ENCODE data around the gene ADCY10. TPM values are rescaled to one million over a fixed set of nuclear protein-coding genes. Genes with fewer than 3 reads are reported as not detected.

ADCY10 gene
- total and polyA plus RNA-seq, 7 donors, result 0.14 to 0.92 (median 0.28) TPM; not detected in 2

DNA sequence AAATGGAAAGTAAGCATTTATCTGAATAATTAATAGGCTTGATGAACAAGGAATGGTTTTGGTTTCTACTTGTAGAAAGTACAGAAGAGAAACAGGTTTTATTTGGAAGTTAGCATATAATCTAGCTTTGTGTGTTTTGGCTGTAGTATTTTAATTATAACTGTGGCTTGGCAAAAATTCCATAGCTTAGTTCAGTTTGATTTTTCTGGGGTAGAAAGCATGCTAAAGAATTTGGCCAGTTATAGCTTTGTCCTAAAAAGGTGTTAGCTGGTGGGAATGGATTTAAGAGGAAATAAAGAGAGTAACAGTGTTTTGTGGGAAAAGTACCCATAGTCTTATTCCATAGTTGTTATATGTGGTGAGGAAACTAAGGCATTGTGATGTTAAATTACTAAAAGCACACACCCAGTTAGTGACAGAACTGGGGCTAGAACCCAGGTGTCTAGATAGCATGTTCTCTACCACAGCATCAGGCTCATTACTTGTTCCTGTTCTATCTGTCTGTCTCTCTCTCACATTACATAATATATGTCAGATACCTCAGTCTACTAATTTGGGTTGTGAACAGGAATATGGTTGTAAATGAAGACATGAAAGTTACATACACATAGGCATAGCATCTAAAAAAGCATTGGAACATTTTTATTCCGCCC, 137.2 kb downstream of the ADCY10 start:
- H3K4me1 ChIP-seq, result peaks cover 0 to 3% (median 0%) of the 10 kb centered on the region in 4 donors
- WGBS, 2 donors, result 74 to 99% methylated on average over 1 of the region's 1 CpG
- no peak for DNase-seq
- intact Hi-C loops (cut with DNase I), result no loop called here
- H3K36me3 ChIP-seq, result peaks cover 0 to 55% (median 2%) of the 10 kb centered on the region in 4 donors
- H3K4me3 ChIP-seq, result no peak overlapping the region
- no peaks in the 10 kb centered on the region for H3K27me3 ChIP-seq
- no peaks in the 10 kb centered on the region for H3K9me3 ChIP-seq
- TF ChIP-seq POLR2A (IDR thresholded peaks at IDR 0.05) (no peak), CTCF (IDR thresholded peaks at IDR 0.05) (no peak), POLR2AphosphoS5 (IDR thresholded peaks at IDR 0.05) (no peak), EP300 (IDR thresholded peaks at IDR 0.05) (no peak)
- H3K27ac ChIP-seq, result no peak overlapping the region

DNA sequence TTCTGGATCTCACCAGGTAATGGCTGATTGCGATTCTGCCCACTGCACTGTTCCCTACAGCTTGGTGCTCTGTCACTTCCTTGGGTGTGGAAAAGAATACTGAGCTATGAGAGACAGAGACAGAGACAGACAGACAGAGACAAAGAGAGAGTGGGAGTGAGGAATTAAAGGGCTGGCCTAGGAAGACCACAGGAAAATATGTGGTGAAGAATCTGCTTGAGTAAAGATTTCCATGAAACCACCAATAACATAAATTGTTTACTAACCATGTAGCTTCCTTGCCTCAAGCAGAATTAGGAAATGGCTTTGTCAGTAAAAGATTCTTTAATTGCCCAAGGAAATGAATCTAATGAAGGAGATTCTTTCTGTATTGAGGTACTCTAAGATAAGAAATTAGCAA, 137.8 kb downstream of the ADCY10 start:
- H3K27ac ChIP-seq, result no peak overlapping the region
- H3K36me3 ChIP-seq, result peaks cover 0 to 57% (median 2%) of the 10 kb centered on the region in 4 donors
- H3K4me3 ChIP-seq, result no peak overlapping the region
- no peaks in the 10 kb centered on the region for H3K27me3 ChIP-seq
- H3K9me3 ChIP-seq, result no peaks in the 10 kb centered on the region
- peaks cover 0 to 3% (median 0%) of the 10 kb centered on the region in 4 donors for H3K4me1 ChIP-seq
- no peak for DNase-seq
- intact Hi-C loops (cut with DNase I), result no loop called here
- TF ChIP-seq CTCF (IDR thresholded peaks at IDR 0.05) (no peak), POLR2A (IDR thresholded peaks at IDR 0.05) (no peak), POLR2AphosphoS5 (IDR thresholded peaks at IDR 0.05) (no peak), EP300 (IDR thresholded peaks at IDR 0.05) (no peak)
- WGBS, 2 donors, result 94 to 95% methylated on average over 1 of the region's 1 CpG

GRCh38 chr1:167775178-167775577, 138.8 kb downstream of the ADCY10 start:
- peaks cover 0 to 3% (median 0%) of the 10 kb centered on the region in 4 donors for H3K4me1 ChIP-seq
- peaks cover 0 to 57% (median 2%) of the 10 kb centered on the region in 4 donors for H3K36me3 ChIP-seq
- intact Hi-C loops (cut with DNase I), result no loop called here
- H3K9me3 ChIP-seq, result no peaks in the 10 kb centered on the region
- DNase-seq, result no peak
- no peak for TF ChIP-seq EP300 (IDR thresholded peaks at IDR 0.05)
- no peak for TF ChIP-seq CTCF (IDR thresholded peaks at IDR 0.05)
- no peak for TF ChIP-seq POLR2AphosphoS5 (IDR thresholded peaks at IDR 0.05)
- TF ChIP-seq POLR2A (IDR thresholded peaks at IDR 0.05), result no peak
- no peak overlapping the region for H3K27ac ChIP-seq
- H3K27me3 ChIP-seq, result no peaks in the 10 kb centered on the region
- H3K4me3 ChIP-seq, result no peak overlapping the region
- WGBS, 2 donors, result 68 to 86% methylated on average over 2 of the region's 2 CpGs

- no peak for TF ChIP-seq CTCF (IDR thresholded peaks at IDR 0.05)
- TF ChIP-seq EP300 (IDR thresholded peaks at IDR 0.05), result no peak
- TF ChIP-seq POLR2A (IDR thresholded peaks at IDR 0.05), result no peak
- no peak for TF ChIP-seq POLR2AphosphoS5 (IDR thresholded peaks at IDR 0.05)
- no peak for DNase-seq
- Histone ChIP-seq H3K4me3 (no peak overlapping the region), H3K9me3 (no peaks in the 10 kb centered on the region), H3K36me3 (peaks cover 0 to 57% (median 2%) of the 10 kb centered on the region in 4 donors), H3K4me1 (peaks cover 0 to 3% (median 0%) of the 10 kb centered on the region in 4 donors), H3K27ac (no peak overlapping the region), H3K27me3 (no peaks in the 10 kb centered on the region)
- intact Hi-C loops (cut with DNase I), result no loop called here
Measured at GRCh38 chr1:167774710-167775109, 139.2 kb downstream of the ADCY10 start.

GRCh38 chr1:167773516-167773915, 140.4 kb downstream of the ADCY10 start:
- no peak overlapping the region for H3K4me3 ChIP-seq
- H3K36me3 ChIP-seq, result peaks cover 0 to 62% (median 2%) of the 10 kb centered on the region in 4 donors
- H3K27ac ChIP-seq, result no peak overlapping the region
- H3K27me3 ChIP-seq, result no peaks in the 10 kb centered on the region
- no peaks in the 10 kb centered on the region for H3K9me3 ChIP-seq
- peaks cover 0 to 3% (median 0%) of the 10 kb centered on the region in 4 donors for H3K4me1 ChIP-seq
- no peak for TF ChIP-seq POLR2A (IDR thresholded peaks at IDR 0.05)
- TF ChIP-seq POLR2AphosphoS5 (IDR thresholded peaks at IDR 0.05), result no peak
- no peak for TF ChIP-seq CTCF (IDR thresholded peaks at IDR 0.05)
- TF ChIP-seq EP300 (IDR thresholded peaks at IDR 0.05), result no peak
- intact Hi-C loops (cut with DNase I), result no loop called here
- WGBS, 2 donors, result 91 to 94% methylated on average over 2 of the region's 2 CpGs
- DNase-seq, result no peak

All from sigmoid colon (tissue), 7 donors.